WTC11 (cell line): ENCODE results near the gene FOXB2. TPM values are rescaled to one million over a fixed set of nuclear protein-coding genes. Genes with fewer than 3 reads are reported as not detected.

ENCODE experiments used
- AR ChIP-seq: fragments of 250-450 bp; sonication (Bioruptor Pico); IDR thresholded peaks from 2 replicates; pipeline ENCODE4 v1.9.0; 2021; ENCODE audit warnings: mild to moderate bottlenecking
- CBFB ChIP-seq: sonication (generic); formaldehyde crosslinking; IDR thresholded peaks from 2 replicates; pipeline ENCODE4 v1.8.1; 2022; ENCODE audit warnings: mild to moderate bottlenecking, low read depth, missing genetic modification reagents
- MXD4 ChIP-seq: fragments of 250-450 bp; sonication (Bioruptor Pico); IDR thresholded peaks from 2 replicates; pipeline ENCODE4 v1.8.0; 2021; ENCODE audit warnings: mild to moderate bottlenecking, moderate library complexity, borderline replicate concordance
- MYBL2 ChIP-seq: sonication (generic); formaldehyde crosslinking; IDR thresholded peaks from 2 replicates; pipeline ENCODE4 v1.8.1; 2023; ENCODE audit warnings: mild to moderate bottlenecking, moderate library complexity, missing genetic modification reagents
- NR1H2 ChIP-seq: sonication (generic); formaldehyde crosslinking; IDR thresholded peaks from 2 replicates; pipeline ENCODE4 v1.9.0; 2021; ENCODE audit warnings: mild to moderate bottlenecking, moderate library complexity, missing genetic modification reagents
- NR3C1 ChIP-seq: sonication (generic); formaldehyde crosslinking; conservative IDR thresholded peaks from 2 replicates; pipeline ENCODE4 v1.8.1; 2023; ENCODE audit warnings: low read depth, mild to moderate bottlenecking, missing genetic modification reagents
- PREB ChIP-seq: sonication (generic); formaldehyde crosslinking; IDR thresholded peaks from 2 replicates; pipeline ENCODE4 v1.8.1; 2022; ENCODE audit warnings: mild to moderate bottlenecking, missing genetic modification reagents, moderate library complexity, borderline replicate concordance
- RORB ChIP-seq: fragments of 250-450 bp; sonication (Bioruptor Pico); IDR thresholded peaks from 2 replicates; pipeline ENCODE4 v1.9.0; 2021; ENCODE audit warnings: mild to moderate bottlenecking
- SMAD4 ChIP-seq: sonication (generic); formaldehyde crosslinking; IDR thresholded peaks from 2 replicates; pipeline ENCODE4 v1.8.0; 2022; ENCODE audit warnings: mild to moderate bottlenecking, missing genetic modification reagents
- TEAD1 ChIP-seq: sonication (generic); formaldehyde crosslinking; IDR thresholded peaks from 2 replicates; pipeline ENCODE4 v1.8.0; 2022; ENCODE audit warnings: mild to moderate bottlenecking, missing genetic modification reagents
- USF2 ChIP-seq: sonication (generic); formaldehyde crosslinking; IDR thresholded peaks from 2 replicates; pipeline ENCODE4 v1.8.1; 2023; ENCODE audit warnings: mild to moderate bottlenecking, missing genetic modification reagents, moderate library complexity
- ZBTB21 ChIP-seq: sonication (generic); formaldehyde crosslinking; IDR thresholded peaks from 2 replicates; pipeline ENCODE4 v1.8.1; 2023; ENCODE audit warnings: mild to moderate bottlenecking, missing genetic modification reagents, borderline replicate concordance
- ZNF423 ChIP-seq: fragments of 250-450 bp; sonication (Bioruptor Pico); IDR thresholded peaks from 2 replicates; pipeline ENCODE4 v2.1.2; 2022; ENCODE audit warnings: mild to moderate bottlenecking, moderate library complexity
- total RNA-seq: library from RNA; stranded (reverse); gene quantifications from 3 replicates; pipeline ENCODE4 v1.2.3, GENCODE V29; 2021
- TF ChIP-seq, protein P1 (sequence below): fragments of 200-600 bp; IDR thresholded peaks from 2 replicates; pipeline ENCODE4 v1.8.0; 2022; ENCODE audit warnings: antibody characterized with exemption
- TF ChIP-seq, protein P2 (sequence below): sonication (generic); formaldehyde crosslinking; IDR thresholded peaks from 2 replicates; pipeline ENCODE4 v1.8.1; 2023; ENCODE audit warnings: mild to moderate bottlenecking, missing genetic modification reagents
- TF ChIP-seq, protein P3 (sequence below): sonication (generic); formaldehyde crosslinking; IDR thresholded peaks from 2 replicates; pipeline ENCODE4 v1.8.0; 2022; ENCODE audit warnings: mild to moderate bottlenecking, missing genetic modification reagents
- TF ChIP-seq, protein P4 (sequence below): sonication (generic); formaldehyde crosslinking; IDR thresholded peaks from 2 replicates; pipeline ENCODE4 v1.8.1; 2022; ENCODE audit warnings: mild to moderate bottlenecking, moderate library complexity, missing genetic modification reagents
- TF ChIP-seq, protein P5 (sequence below): fragments of 250-450 bp; sonication (Bioruptor Pico); conservative IDR thresholded peaks from 2 replicates; pipeline ENCODE4 v1.9.0; 2021; ENCODE audit warnings: mild to moderate bottlenecking
- TF ChIP-seq, protein P6 (sequence below): sonication (generic); formaldehyde crosslinking; IDR thresholded peaks from 2 replicates; pipeline ENCODE4 v1.8.1; 2023; ENCODE audit warnings: mild to moderate bottlenecking, moderate library complexity, missing genetic modification reagents

The FOXB2 gene
- total RNA-seq, 1 experiment from 2014 or later = 0.22 TPM

GRCh38 chr9:77018058-77018968 lies 1.1 kb upstream of the FOXB2 start (continued):
- TF ChIP-seq, protein P1, sequence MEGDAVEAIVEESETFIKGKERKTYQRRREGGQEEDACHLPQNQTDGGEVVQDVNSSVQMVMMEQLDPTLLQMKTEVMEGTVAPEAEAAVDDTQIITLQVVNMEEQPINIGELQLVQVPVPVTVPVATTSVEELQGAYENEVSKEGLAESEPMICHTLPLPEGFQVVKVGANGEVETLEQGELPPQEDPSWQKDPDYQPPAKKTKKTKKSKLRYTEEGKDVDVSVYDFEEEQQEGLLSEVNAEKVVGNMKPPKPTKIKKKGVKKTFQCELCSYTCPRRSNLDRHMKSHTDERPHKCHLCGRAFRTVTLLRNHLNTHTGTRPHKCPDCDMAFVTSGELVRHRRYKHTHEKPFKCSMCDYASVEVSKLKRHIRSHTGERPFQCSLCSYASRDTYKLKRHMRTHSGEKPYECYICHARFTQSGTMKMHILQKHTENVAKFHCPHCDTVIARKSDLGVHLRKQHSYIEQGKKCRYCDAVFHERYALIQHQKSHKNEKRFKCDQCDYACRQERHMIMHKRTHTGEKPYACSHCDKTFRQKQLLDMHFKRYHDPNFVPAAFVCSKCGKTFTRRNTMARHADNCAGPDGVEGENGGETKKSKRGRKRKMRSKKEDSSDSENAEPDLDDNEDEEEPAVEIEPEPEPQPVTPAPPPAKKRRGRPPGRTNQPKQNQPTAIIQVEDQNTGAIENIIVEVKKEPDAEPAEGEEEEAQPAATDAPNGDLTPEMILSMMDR = no peak
- TF ChIP-seq NR1H2 (CRISPR knock-in tag) (no peak), SMAD4 (CRISPR knock-in tag) (no peak), USF2 (CRISPR knock-in tag) (peak; percentile 79), NR3C1 (no peak), TEAD1 (no peak), MYBL2 (CRISPR knock-in tag) (no peak), AR (CRISPR knock-in tag) (no peak), ZNF423 (CRISPR knock-in tag) (0 out of 2 replicates have a peak, but pooled peaks have one; percentile 21), PREB (CRISPR knock-in tag) (no peak), CBFB (CRISPR knock-in tag) (no peak), RORB (CRISPR knock-in tag) (no peak), MXD4 (CRISPR knock-in tag) (no peak), ZBTB21 (no peak)
- TF ChIP-seq, protein P2, sequence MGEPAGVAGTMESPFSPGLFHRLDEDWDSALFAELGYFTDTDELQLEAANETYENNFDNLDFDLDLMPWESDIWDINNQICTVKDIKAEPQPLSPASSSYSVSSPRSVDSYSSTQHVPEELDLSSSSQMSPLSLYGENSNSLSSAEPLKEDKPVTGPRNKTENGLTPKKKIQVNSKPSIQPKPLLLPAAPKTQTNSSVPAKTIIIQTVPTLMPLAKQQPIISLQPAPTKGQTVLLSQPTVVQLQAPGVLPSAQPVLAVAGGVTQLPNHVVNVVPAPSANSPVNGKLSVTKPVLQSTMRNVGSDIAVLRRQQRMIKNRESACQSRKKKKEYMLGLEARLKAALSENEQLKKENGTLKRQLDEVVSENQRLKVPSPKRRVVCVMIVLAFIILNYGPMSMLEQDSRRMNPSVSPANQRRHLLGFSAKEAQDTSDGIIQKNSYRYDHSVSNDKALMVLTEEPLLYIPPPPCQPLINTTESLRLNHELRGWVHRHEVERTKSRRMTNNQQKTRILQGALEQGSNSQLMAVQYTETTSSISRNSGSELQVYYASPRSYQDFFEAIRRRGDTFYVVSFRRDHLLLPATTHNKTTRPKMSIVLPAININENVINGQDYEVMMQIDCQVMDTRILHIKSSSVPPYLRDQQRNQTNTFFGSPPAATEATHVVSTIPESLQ (CRISPR knock-in tag) = no peak
- TF ChIP-seq, protein P3, sequence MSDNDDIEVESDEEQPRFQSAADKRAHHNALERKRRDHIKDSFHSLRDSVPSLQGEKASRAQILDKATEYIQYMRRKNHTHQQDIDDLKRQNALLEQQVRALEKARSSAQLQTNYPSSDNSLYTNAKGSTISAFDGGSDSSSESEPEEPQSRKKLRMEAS (CRISPR knock-in tag) = no peak
- TF ChIP-seq, protein P4, sequence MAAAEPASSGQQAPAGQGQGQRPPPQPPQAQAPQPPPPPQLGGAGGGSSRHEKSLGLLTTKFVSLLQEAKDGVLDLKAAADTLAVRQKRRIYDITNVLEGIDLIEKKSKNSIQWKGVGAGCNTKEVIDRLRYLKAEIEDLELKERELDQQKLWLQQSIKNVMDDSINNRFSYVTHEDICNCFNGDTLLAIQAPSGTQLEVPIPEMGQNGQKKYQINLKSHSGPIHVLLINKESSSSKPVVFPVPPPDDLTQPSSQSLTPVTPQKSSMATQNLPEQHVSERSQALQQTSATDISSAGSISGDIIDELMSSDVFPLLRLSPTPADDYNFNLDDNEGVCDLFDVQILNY (CRISPR knock-in tag) = no peak
- TF ChIP-seq, protein P5, sequence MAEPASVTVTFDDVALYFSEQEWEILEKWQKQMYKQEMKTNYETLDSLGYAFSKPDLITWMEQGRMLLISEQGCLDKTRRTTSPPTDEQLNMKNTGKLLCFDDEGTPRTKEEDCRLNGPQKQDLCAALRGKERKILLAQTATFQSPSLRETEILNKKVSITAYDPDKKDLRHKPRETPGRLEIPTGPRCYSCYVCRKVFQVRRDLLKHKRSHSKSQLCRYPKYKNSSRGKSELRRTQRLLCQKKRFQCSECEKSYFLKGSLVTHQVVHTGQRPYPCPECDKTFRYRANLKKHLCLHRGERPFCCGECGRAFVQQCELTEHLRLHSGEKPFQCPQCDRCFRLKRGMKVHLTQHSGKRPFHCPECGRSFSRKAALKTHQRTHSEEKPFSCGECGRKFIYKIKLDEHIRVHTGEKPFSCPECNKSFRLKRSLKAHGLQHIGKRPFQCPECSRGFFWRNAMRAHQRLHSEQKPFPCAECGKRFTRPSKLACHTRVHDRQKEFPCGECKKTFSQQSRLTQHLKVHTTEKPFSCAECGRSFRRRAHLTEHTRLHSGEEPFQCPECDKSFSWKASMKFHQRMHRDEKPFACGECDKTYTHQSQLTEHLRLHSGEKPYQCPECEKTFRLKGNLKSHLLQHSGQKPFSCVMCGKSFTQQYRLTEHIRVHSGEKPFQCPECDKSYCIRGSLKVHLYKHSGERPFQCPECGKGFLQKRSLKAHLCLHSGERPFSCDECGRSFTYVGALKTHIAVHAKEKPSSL = no peak
- TF ChIP-seq, protein P6, sequence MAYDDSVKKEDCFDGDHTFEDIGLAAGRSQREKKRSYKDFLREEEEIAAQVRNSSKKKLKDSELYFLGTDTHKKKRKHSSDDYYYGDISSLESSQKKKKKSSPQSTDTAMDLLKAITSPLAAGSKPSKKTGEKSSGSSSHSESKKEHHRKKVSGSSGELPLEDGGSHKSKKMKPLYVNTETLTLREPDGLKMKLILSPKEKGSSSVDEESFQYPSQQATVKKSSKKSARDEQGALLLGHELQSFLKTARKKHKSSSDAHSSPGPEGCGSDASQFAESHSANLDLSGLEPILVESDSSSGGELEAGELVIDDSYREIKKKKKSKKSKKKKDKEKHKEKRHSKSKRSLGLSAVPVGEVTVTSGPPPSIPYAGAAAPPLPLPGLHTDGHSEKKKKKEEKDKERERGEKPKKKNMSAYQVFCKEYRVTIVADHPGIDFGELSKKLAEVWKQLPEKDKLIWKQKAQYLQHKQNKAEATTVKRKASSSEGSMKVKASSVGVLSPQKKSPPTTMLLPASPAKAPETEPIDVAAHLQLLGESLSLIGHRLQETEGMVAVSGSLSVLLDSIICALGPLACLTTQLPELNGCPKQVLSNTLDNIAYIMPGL (CRISPR knock-in tag) = peak; percentile 53; the same call in 1 of the 2 replicates
